H9 (cell line): ENCODE data around the gene PRKAR1A. TPM values are rescaled to one million over a fixed set of nuclear protein-coding genes. Genes with fewer than 3 reads are reported as not detected.

Experiments used
- DNase-seq: peaks from one replicate; pipeline ENCODE4 v3.0.0-alpha.2; 2017
- H2AFZ ChIP-seq: one replicate; pipeline ENCODE4 v1.6.1; 2013; ENCODE audit warnings: mild to moderate bottlenecking, low read length, control low read depth, moderate library complexity
- H2AK5ac ChIP-seq: 2 replicates; pipeline ENCODE4 v1.6.1; 2013; ENCODE audit warnings: low read length, control low read depth, mixed read lengths; ENCODE audit not compliant: insufficient read length
- H2BK120ac ChIP-seq: one replicate; pipeline ENCODE4 v1.6.1; 2013; ENCODE audit warnings: low read depth, mild to moderate bottlenecking, low read length, control low read depth, inconsistent platforms; ENCODE audit not compliant: poor library complexity, severe bottlenecking
- H2BK12ac ChIP-seq: 2 replicates; pipeline ENCODE4 v1.6.1; 2013; ENCODE audit warnings: low read length, control low read depth, mixed read lengths, low read depth; ENCODE audit not compliant: insufficient read length
- H2BK15ac ChIP-seq: 2 replicates; pipeline ENCODE4 v1.6.1; 2013; ENCODE audit warnings: low read depth, low read length, control low read depth
- H2BK20ac ChIP-seq: one replicate; pipeline ENCODE4 v1.6.1; 2013; ENCODE audit warnings: low read depth, mild to moderate bottlenecking, low read length, control low read depth, inconsistent platforms; ENCODE audit not compliant: poor library complexity, severe bottlenecking
- H2BK5ac ChIP-seq: 2 replicates; pipeline ENCODE4 v1.6.1; 2013; ENCODE audit warnings: low read length, control low read depth, mixed read lengths; ENCODE audit not compliant: insufficient read length
- H3K14ac ChIP-seq: 2 replicates; pipeline ENCODE4 v1.6.1; 2013; ENCODE audit warnings: low read length, control low read depth; ENCODE audit not compliant: insufficient read depth
- H3K18ac ChIP-seq: 2 replicates; pipeline ENCODE4 v1.6.1; 2013; ENCODE audit warnings: low read depth, mild to moderate bottlenecking, mixed read lengths, low read length, control low read depth; ENCODE audit not compliant: insufficient read length
- H3K23ac ChIP-seq: 2 replicates; pipeline ENCODE4 v1.6.1; 2013; ENCODE audit warnings: low read length, control low read depth, mixed read lengths, low read depth; ENCODE audit not compliant: insufficient read length
- H3K23me2 ChIP-seq: 2 replicates; pipeline ENCODE4 v1.6.1; 2013; ENCODE audit warnings: low read depth, mild to moderate bottlenecking, mixed read lengths, low read length, control low read depth; ENCODE audit not compliant: insufficient read length, poor library complexity, severe bottlenecking
- H3K27ac ChIP-seq: 2 replicates; pipeline ENCODE4 v1.5.1; 2013; ENCODE audit warnings: low read length, control low read depth, mixed read lengths, low read depth; ENCODE audit not compliant: insufficient read length
- H3K27me3 ChIP-seq: 2 replicates; pipeline ENCODE4 v1.6.1; 2013; ENCODE audit warnings: low read length, control low read depth, inconsistent platforms; ENCODE audit not compliant: insufficient read depth
- H3K4ac ChIP-seq: 2 replicates; pipeline ENCODE4 v1.6.1; 2013; ENCODE audit warnings: low read depth, mild to moderate bottlenecking, control low read depth, inconsistent platforms, low read length, moderate library complexity
- H3K4me1 ChIP-seq: 2 replicates; pipeline ENCODE4 v1.6.1; 2013; ENCODE audit warnings: low read length, control low read depth, inconsistent platforms; ENCODE audit not compliant: insufficient read depth
- H3K4me2 ChIP-seq: 2 replicates; pipeline ENCODE4 v1.6.1; 2013; ENCODE audit warnings: low read length, control low read depth, mixed read lengths; ENCODE audit not compliant: insufficient read length, insufficient read depth
- H3K56ac ChIP-seq: 2 replicates; pipeline ENCODE4 v1.6.1; 2013; ENCODE audit warnings: low read depth, mild to moderate bottlenecking, mixed read lengths, low read length, control low read depth; ENCODE audit not compliant: insufficient read length
- H3K79me1 ChIP-seq: 2 replicates; pipeline ENCODE4 v1.6.1; 2013; ENCODE audit warnings: low read depth, mild to moderate bottlenecking, moderate library complexity, low read length, control low read depth, inconsistent platforms; ENCODE audit not compliant: insufficient read depth, poor library complexity, severe bottlenecking
- H3K79me2 ChIP-seq: 2 replicates; pipeline ENCODE4 v1.6.1; 2013; ENCODE audit warnings: low read length, control low read depth, inconsistent platforms; ENCODE audit not compliant: insufficient read depth
- H3K9ac ChIP-seq: 2 replicates; pipeline ENCODE4 v1.6.1; 2013; ENCODE audit warnings: low read length, control low read depth, mixed read lengths; ENCODE audit not compliant: insufficient read length; ENCODE audit errors: extremely low read depth
- H3K9me3 ChIP-seq: one replicate; pipeline ENCODE4 v1.6.1; 2013; ENCODE audit warnings: low read depth, low read length, inconsistent platforms; ENCODE audit not compliant: control insufficient read depth
- H3T11ph ChIP-seq: one replicate; pipeline ENCODE4 v1.6.1; 2013; ENCODE audit warnings: mild to moderate bottlenecking, low read length, control low read depth, inconsistent platforms
- H4K20me1 ChIP-seq: one replicate; pipeline ENCODE4 v1.6.1; 2013; ENCODE audit not compliant: control insufficient read depth, insufficient read length, insufficient read depth
- H4K5ac ChIP-seq: 2 replicates; pipeline ENCODE4 v1.6.1; 2013; ENCODE audit warnings: low read depth, mild to moderate bottlenecking, mixed read lengths, low read length, control low read depth; ENCODE audit not compliant: insufficient read length
- H4K8ac ChIP-seq: replicated peaks from 2 replicates; pipeline ENCODE4 v1.6.1; 2013; ENCODE audit warnings: low read length, control low read depth, mixed read lengths, low read depth; ENCODE audit not compliant: insufficient read length
- H4K91ac ChIP-seq: 2 replicates; pipeline ENCODE4 v1.6.1; 2013; ENCODE audit warnings: low read depth, mild to moderate bottlenecking, moderate library complexity, mixed read lengths, low read length, control low read depth; ENCODE audit not compliant: insufficient read length
- H3K27ac Mint-ChIP-seq, 3 experiments: 2 replicates in 2 of 3; 3 replicates in 1 of 3; pipeline ENCODE4 v1.8.0; 2020 to 2021; ENCODE audit warnings: mixed read lengths in 3 of 3, mild to moderate bottlenecking in 1 of 3, moderate library complexity in 1 of 3
- H3K27me3 Mint-ChIP-seq: 2 replicates; pipeline ENCODE4 v1.8.0; 2021; ENCODE audit warnings: low read depth, mild to moderate bottlenecking, moderate library complexity, mixed read lengths
- H3K36me3 Mint-ChIP-seq, 3 experiments: 2 replicates in 2 of 3; 3 replicates in 1 of 3; pipeline ENCODE4 v1.8.0; 2020 to 2021; ENCODE audit warnings: low read depth in 3 of 3, mixed read lengths in 3 of 3; ENCODE audit not compliant: insufficient read depth in 1 of 3
- H3K4me1 Mint-ChIP-seq, 2 experiments: 2 replicates each; pipeline ENCODE4 v1.8.0; 2020; ENCODE audit warnings: mixed read lengths in 2 of 2
- H3K4me3 Mint-ChIP-seq, 2 experiments: 2 replicates in 1 of 2; 3 replicates in 1 of 2; pipeline ENCODE4 v1.8.0; 2020 to 2021; ENCODE audit warnings: mild to moderate bottlenecking in 2 of 2, mixed read lengths in 2 of 2, moderate library complexity in 1 of 2
- H3K9me3 Mint-ChIP-seq, 2 experiments: 2 replicates in 1 of 2; 3 replicates in 1 of 2; pipeline ENCODE4 v1.8.0; 2020; ENCODE audit warnings: mild to moderate bottlenecking in 2 of 2, mixed read lengths in 2 of 2, moderate library complexity in 1 of 2
- CTCF ChIP-seq: fragments of 200-600 bp; sonication (generic); conservative IDR thresholded peaks from 3 replicates; pipeline ENCODE4 v1.8.0; 2021; ENCODE audit warnings: antibody characterized with exemption, mild to moderate bottlenecking
- WGBS: extraction: QIAGEN DNeasy Blood & Tissue Kit; methylation state at CpG from one replicate; pipeline ENCODE4 v1.1.7; 2013; ENCODE audit warnings: missing lambda C conversion rate, low lambda C conversion rate, mixed read lengths; ENCODE audit not compliant: insufficient read length; ENCODE audit errors: extremely low coverage; 5-methylcytosine and 5-hydroxymethylcytosine counted together
- total RNA-seq: library from RNA; stranded (reverse); gene quantifications from 2 replicates; pipeline ENCODE4 v1.2.1, GENCODE V29; 2021

The PRKAR1A gene
- total RNA-seq, 1 experiment from 2014 or later = 171 TPM

DNA sequence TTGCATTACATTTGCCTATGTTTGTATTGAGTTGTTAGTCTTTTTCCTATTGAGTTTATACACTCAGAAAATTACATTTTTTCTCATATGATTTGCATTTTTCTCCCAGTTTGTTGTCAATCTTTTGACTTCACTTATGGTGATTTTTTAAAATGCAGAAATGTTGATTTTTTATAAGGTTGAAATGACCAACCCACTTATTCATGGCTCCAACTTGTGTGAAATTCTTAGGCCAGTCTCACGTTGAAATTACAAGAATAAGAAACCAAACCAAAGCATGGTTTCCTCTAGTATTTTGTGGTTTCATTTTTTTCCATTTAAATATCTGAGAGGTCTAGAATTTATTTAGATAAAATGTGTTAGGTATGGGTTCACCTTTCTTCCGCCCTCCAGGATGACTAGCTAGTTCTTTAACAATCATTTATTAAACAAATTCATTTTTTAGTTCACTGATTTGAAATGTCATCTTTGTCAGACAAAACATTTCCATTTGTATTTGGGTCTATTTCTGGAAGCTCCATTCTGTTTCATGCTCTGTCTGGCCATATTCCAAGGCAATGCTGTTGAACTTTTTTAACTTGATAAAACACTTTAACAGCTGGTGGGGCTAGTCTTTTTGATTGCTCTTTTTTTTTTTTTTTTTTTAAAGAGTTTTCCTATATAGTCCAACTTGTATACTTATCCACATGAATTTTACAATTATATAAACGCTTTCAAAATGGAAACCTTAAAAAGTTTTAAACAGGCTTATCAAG, 48.9 kb downstream of the PRKAR1A start:
- Histone ChIP-seq H3K79me1 (no peaks in the 10 kb centered on the region), H3K27ac (no peak overlapping the region), H2BK15ac (no peak overlapping the region), H3K4me1 (no peaks in the 10 kb centered on the region), H3K4me2 (no peak overlapping the region), H3T11ph (no peak overlapping the region), H3K27me3 (no peaks in the 10 kb centered on the region), H3K18ac (no peak overlapping the region), H3K23me2 (no peaks in the 10 kb centered on the region), H3K9me3 (no peaks in the 10 kb centered on the region), H3K4ac (no peak overlapping the region), H4K20me1 (no peaks in the 10 kb centered on the region), H3K56ac (no peak overlapping the region), H4K8ac (no peak overlapping the region), H3K9ac (no peak overlapping the region), H4K91ac (no peak overlapping the region), H2AK5ac (no peak overlapping the region), H3K79me2 (no peaks in the 10 kb centered on the region), H2BK120ac (no peak overlapping the region), H4K5ac (no peak overlapping the region), H2BK5ac (no peak overlapping the region), H2BK20ac (no peak overlapping the region), H2AFZ (no peak overlapping the region), H3K14ac (no peak overlapping the region), H3K23ac (no peak overlapping the region), H2BK12ac (no peak overlapping the region)
- no peak overlapping the region for H3K27ac Mint-ChIP-seq
- H3K27me3 Mint-ChIP-seq = no peaks in the 10 kb centered on the region
- no peak for TF ChIP-seq CTCF
- DNase-seq = no peak
- peaks cover 0 to 6% of the 10 kb centered on the region in 2 experiments; a peak in 1 of 4 replicates for H3K4me1 Mint-ChIP-seq
- H3K36me3 Mint-ChIP-seq = peaks cover 3 to 12% (median 5%) of the 10 kb centered on the region in 3 experiments; a peak in 4 of 7 replicates
- H3K4me3 Mint-ChIP-seq = no peak overlapping the region
- WGBS = no CpG with 5 or more reads among the region's 3 CpGs
- H3K9me3 Mint-ChIP-seq = no peaks in the 10 kb centered on the region
